HEK293T (cell line): ENCODE results near the gene PRRT2.

Source experiments
- ARNT ChIP-seq: fragments of 450-650 bp; IDR thresholded peaks from 2 replicates; pipeline ENCODE4 v1.6.1; 2017; ENCODE audit warnings: mild to moderate bottlenecking
- BHLHE40 ChIP-seq: fragments of 450-650 bp; IDR thresholded peaks from 2 replicates; pipeline ENCODE4 v1.6.1; 2016; ENCODE audit warnings: mild to moderate bottlenecking, moderate library complexity, borderline replicate concordance
- FOXA1 ChIP-seq: fragments of 450-650 bp; IDR thresholded peaks from 2 replicates; pipeline ENCODE4 v1.6.1; 2016; ENCODE audit warnings: mild to moderate bottlenecking
- FOXM1 ChIP-seq: fragments of 450-650 bp; IDR thresholded peaks from 2 replicates; pipeline ENCODE4 v1.6.1; 2017; ENCODE audit warnings: mild to moderate bottlenecking, borderline replicate concordance
- NFRKB ChIP-seq: fragments of 450-650 bp; IDR thresholded peaks from 2 replicates; pipeline ENCODE4 v1.6.1; 2016; ENCODE audit warnings: mild to moderate bottlenecking, moderate library complexity
- PKNOX1 ChIP-seq: fragments of 450-650 bp; IDR thresholded peaks from 2 replicates; pipeline ENCODE4 v1.6.1; 2016
- SP1 ChIP-seq: fragments of 450-650 bp; IDR thresholded peaks from 2 replicates; pipeline ENCODE4 v1.6.1; 2017
- SUZ12 ChIP-seq: fragments of 450-650 bp; IDR thresholded peaks from 2 replicates; pipeline ENCODE4 v1.6.1; 2016; ENCODE audit warnings: mild to moderate bottlenecking
- TARDBP ChIP-seq: fragments of 450-650 bp; IDR thresholded peaks from 2 replicates; pipeline ENCODE4 v1.6.1; 2016

- TF ChIP-seq NFRKB (no peak), FOXM1 (no peak), BHLHE40 (no peak), SP1 (no peak), FOXA1 (no peak), PKNOX1 (no peak), ARNT (no peak), TARDBP (no peak), SUZ12 (no peak)
Measured at GRCh38 chr16:29779474-29779873, 32.5 kb upstream of the PRRT2 start.
